ENCODE data around the gene ENC1.

The ENC1 gene

DNA sequence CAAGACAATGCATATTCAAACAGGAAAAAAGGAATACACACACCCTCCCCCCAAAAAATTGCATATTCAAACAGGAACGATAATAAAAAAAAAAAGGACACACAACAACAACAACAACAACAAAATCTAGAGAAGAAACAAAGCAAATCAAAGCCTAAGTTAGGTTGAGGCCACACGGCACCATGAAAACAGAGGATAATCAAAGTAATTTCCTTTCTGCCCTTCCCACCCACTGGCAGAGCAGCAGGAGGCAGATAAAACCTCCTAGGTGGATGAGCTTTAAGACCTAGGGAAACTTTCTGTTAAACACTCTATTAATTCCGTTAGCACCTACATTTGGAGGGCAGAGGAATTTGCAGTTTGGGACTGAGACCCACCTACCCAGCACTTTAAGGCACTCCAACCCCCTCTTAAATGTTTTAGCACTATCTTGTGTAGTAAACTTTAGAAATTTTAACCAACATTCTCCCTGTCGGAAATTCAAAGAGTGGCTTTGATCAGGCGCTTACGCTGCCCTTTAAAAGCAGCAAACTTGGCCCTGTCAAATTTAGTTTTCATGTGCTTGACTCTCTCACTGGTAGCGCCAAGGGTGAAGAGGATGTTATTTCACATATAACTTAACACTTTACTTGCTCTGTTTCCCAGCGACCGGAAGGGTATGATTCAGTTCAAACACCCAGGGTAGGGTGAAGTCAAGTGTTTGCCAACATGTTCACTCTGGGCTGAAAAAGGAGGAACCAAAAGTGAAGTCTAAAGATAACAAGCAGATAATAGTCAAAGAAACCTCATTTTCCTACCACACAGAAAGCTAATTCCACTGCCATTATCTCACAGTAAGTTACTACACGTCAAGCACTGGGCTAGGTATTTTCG lies 9.2 kb downstream of the ENC1 start:
- DNase-seq (ENCODE audit: low spot score) = no peak

DNA sequence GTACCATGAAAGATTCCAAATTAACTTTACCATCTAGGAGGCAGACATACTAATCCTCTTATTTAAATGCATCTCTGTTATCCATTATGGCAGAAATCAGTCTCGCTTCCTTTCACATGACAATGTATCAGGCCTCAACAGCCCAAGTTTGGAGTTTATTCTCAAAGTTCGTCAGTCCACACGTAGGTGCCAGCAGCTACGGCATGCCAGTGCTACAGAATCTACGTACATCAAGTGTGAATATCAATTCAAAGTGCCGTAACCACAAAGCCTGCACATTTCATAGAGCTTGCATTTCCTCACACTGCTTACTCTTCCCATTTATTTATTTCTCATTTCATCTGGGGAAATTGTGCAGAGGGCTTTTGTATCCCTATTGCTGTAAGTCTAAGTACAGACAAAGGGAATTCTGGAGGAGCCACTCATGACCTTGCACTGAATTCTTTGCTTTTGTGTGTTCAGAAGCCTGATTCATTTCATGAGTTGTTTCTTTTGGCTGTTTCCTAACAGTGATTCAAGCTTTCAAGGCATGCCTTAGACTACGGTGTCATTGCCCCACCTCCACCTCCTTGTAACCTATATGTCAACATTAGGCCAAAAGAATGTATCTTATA lies 10.0 kb downstream of the ENC1 start:
- peak; percentile 60 for DNase-seq (ENCODE audit: low spot score)

DNA sequence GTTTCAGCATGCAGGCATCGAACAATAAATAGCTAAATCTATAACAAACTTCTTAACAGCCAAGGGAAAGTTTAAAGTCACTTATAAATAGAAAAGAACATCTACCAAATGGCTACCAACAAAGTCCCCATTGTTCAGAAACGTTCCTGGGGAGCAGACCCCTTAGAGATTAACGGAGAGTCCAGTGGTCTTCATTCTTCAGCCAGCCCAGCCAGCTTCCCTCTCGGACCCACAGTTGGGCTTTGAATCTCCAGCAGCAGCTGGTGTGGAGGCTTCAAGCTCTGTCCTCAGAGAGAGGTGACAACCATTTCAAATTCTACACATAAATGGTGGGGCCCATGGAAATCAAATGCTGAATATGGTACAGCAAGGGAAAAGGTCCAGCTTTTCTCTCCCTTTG lies 11.2 kb downstream of the ENC1 start:
- no peak for DNase-seq (ENCODE audit: low spot score)

DNA sequence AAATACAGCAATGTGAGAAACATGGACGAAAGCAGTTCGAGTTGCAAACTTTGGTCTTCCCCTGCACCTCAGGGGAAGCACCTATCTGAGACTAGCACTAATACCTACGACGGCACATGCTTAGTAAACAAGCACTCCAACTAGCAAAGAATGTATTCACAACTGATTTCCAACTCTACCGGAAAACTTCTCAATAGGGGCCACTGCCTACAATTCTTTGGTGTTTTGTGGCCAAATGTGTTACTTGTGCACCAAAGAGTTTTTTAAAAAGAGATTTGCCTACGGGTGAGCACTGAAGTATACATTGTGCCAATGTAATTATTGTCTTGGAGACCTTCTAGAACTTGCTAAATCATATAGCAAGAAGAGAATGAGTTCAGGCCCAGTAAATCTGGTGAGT lies 12.2 kb downstream of the ENC1 start:
- DNase-seq (ENCODE audit: low spot score) = no peak

DNA sequence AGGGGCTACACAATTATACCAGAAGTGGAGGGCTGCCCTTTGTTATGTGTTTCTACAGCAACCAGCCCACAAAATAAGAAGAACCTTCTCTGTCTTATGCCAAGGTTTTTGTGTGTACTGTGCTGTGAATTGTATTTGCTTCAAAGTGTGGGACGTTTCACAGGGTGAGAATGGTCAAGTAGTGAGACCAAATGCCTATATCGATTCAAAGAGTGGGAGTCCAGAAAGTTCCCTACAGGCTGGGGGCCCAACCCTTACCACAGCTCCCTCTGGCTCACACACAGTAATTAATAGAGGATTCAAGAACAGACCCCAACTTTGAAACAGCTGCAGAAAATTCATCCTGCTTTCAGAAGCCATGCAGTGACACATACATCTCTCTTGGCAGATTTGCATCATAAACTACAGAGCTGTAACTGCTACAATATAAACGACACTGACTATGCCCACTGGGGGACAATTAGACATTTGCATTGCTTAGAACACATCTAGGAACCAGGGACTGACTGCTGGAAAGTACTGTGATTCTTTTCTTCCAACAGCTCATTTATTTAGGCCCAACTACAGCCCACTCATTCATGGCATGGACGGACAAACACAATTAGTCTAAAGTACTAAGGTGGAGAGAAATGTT lies 12.8 kb downstream of the ENC1 start:
- DNase-seq (ENCODE audit: low spot score) = no peak

DNA sequence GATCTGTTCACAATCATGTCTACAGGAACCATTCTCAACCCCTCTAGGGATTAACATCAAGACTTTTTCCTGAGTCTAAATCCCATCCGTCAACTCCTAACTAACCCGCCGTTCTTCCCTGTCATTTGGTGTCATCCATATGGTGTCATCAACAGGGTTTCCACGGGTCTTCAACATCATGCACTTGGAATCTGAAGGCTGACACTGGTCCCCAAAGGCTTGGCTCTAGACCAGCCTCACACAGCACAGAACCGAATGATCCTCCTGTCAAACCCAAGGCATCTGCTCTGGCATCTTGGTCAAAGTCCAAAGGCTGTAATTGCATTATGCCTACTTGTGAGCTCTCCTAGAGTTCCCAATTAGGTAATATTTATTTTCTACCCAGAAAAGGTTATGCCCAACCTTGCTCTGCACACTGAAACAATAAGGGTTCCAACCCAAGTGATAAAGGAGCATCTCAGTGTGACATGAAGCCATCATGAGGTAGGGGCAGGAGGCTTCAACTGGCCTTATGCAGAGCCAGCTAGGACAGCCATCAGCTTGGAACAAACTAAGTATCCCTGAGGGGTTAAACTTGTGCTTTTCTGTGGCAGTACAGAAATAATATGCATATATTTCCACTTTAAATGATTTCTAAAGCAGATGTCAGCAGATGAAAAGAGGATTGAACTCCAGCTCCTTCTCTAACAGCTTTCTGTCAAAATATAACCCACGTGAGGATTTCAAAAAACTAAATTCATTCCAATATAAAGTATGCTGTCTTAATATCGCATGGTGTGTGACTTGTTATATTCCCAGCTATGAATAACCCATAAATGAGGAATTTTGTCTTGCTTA lies 13.9 kb downstream of the ENC1 start:
- DNase-seq (ENCODE audit: low spot score) = no peak

DNA sequence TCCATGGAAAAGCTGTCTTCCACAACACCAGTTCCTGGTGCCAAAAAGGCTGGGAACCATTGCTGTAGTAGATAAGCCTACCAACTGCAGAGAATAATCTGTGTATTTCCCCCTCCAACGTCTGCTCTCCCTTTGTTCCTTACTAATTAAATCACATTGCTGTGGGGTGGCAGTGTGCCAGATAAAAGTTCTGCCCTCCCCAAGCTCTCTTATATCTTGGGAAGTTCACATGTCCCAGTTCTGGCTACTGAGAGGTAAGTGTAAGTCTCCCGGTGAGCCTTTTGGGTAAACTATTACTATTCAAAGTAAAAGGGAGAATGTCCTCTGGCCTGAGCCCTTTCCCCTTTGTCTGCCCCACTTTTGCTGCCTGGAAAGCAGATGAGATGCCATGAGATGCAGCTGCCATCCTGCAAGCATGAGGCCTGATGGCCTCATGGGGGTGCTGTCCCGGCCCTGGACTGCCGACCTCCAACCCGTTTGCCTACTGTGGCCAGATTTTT lies 14.7 kb downstream of the ENC1 start:
- DNase-seq (ENCODE audit: low spot score) = no peak

DNA sequence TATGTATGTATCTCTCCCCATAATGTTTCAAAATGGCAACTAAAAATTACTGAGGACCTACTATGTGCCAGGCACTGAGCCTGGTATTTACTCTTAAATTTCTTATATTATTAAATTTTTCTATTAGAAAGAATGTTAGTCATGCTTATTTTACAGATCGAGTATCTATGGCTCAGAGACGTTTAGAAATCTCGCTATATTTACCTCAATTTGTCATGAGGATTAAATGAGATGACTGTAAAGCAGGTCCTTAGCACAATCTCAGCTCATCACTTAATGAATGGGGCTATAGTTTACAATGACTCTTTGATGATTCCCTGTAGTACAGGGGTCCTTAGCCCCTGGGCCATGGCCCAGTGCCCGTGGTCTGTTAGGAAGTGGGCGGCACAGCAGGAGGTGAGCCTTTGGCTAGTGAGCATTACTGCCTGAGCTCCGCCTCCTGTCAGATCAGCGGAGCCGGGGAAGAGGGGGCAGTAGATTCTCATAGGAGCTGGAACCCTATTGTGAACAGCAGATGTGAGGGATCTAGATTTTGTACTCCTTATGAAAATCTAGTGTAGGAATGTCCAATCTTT lies 15.5 kb downstream of the ENC1 start:
- no peak for DNase-seq (ENCODE audit: low spot score)

DNA sequence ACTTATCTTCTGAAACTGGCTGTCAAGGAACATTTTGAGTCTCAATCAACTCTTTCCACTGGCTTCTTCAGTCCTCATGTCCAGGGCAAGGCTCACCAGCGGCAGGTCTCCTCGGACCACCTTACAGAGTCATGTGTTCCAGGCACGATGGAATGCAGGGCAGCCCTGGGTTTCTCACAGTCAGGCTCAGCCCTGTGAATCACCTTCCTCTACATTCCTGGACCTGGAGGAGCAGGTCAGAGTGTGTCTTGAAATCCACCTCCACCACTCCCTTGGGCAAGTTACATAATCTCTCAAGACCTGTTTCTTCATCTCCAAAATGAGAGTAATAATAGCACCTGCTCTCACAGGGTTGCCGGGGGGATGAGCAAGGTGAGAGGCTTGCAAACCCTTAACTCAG lies 16.0 kb downstream of the ENC1 start:
- DNase-seq (ENCODE audit: low spot score) = no peak

DNA sequence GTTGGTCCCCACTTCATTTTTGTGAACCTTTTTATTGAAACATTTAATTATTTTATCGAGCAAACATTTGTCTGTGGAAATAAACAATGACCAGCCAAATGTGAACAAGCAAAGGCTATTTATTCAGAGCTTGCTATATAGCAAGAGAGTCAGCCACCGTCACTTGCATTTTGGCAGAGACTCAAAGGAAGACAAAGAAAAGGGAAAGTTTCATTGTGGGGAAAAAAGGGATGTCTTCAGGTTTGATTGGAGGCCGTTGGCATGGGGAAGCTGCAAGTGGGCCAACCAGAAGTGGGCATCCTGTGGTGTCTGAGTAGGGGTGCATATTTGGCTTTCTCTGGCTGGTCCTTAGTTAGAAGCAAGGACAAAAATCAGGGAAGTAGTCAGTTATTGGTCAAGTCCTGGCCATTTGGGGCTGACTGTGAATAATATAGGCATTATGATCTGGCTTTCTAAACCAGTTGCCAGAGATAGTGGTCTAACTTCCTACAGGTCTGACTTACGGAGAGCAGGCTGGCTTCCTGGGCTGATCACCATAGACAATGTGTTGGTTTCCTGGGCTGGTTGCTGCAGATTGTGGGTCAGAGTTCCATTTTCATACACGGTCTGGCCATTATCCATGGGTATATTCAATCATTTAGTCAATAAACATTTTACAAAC lies 16.6 kb downstream of the ENC1 start:
- DNase-seq (ENCODE audit: low spot score) = no peak

DNA sequence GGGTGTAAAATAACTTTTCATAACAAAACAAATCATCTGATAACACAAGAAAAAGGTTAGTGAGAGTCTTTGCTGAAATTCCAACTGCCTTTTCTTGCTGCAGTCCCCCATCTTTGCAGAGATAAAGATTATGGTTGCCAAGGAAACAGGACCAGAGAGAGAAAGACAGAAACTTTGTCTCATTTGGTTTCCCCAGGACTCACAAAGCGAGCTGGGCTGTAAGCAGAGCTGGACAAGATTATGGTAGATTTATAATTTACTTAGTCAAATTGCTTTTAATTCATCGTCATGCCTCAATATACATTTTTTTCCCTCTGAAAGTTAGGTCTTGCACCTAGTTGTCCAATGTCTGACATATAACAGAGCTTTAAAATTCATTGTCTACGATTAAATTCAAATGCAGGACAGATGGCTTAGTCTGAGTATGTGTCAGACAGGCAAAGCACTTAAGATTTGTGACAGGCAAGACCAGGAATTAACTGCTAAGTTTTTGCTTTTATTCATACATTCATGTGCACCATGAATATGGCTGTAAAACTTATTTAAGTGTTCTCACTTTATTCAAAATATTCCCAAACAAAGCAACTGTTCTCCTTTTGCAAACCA lies 17.4 kb downstream of the ENC1 start:
- no peak for DNase-seq (ENCODE audit: low spot score)

DNA sequence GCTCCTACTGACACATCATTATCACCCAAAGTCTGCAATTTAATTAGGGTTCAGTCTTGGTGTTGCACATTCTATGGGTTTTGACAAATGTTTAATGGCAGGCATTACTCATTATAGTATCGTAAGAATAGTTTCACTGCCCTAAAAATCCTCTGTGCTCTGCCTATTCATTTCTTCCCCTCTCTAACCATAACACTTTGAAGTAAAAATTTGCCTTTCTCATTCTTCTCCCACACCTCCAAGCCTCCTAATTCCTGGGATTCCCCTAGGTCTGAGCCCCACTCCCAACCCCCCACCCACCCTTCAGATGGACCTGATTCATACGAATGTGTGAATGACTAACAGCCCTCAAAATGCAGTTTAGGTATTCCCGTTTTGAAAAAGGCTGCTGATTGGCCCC lies 18.4 kb downstream of the ENC1 start:
- no peak for DNase-seq (ENCODE audit: low spot score)

DNA sequence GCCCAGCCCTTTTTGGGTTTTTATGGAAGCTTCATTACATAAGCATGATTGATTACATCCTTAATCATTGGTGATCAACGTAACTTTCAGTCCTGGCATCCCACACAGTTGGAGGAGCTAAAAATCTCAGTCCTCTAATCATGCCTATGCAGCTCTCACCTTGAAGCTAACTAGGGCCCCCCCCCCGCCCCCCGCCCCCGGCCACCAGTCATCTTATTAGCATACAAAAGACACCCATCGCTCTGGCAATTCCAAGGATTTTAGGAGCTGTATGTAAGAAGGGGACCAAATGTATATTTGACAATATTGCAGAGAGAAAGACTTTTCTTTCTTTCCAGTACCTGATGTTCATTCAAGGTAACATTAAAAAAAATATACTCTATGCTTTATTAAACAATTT lies 19.0 kb downstream of the ENC1 start:
- DNase-seq (ENCODE audit: low spot score) = no peak

DNA sequence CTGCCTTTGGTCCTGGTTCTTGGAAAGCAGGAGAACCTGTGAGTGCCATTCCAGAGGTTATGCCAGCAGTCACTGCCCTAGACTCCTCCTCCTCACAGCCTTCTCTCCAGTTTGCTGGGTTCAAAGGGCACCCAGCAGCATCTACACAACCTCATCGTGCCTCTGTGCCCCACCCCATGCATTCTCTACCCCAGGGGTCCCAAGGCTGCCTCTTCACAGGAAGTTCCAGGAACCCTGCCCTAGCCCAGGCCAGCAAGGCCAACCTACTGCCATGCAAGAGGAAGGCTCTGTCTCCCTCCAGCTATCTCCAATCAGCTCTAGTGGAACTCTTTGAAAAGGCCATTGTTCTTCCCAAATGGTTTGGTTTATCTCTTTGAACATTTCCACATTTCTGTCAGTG lies 21.2 kb downstream of the ENC1 start:
- DNase-seq (ENCODE audit: low spot score) = no peak

DNA sequence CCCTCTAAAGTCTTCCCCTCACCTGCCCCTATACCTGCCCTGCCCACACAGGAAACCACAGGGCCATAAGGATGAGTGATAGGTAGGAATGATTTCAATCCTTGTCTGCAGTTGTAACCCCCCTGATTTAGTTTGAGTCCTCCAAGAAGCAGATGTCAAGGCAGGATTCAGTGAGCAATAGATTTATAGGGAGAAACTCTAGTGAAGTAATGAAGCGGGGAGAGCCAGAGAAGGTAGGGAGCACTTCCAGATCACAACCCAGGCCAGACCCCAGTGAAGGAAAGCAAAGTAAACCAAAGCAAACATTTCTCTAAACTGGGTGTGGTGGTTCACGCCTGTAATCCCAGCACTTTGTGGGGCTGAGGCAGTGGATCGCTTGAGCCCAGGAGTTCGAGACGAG lies 22.4 kb downstream of the ENC1 start:
- DNase-seq (ENCODE audit: low spot score) = no peak

DNA sequence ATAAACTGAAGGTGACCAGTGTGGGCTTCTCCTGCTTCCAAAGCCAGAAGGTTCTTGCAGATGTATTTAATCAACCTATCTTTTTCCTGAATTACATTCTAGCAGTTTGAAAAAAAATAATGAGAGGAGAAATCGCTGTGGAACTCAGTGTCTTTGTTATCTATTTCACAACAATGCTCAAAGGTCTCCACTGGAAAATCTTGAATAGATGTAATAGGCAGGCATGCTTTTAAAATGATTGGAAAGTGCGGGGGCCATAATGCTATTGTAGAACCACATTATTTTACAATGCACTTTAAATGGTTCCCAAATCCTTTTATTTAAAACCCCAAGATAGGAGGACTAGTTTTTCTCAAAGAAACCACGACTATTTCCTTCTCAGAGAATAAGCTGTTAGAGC lies 23.3 kb downstream of the ENC1 start:
- DNase-seq (ENCODE audit: low spot score) = no peak

DNA sequence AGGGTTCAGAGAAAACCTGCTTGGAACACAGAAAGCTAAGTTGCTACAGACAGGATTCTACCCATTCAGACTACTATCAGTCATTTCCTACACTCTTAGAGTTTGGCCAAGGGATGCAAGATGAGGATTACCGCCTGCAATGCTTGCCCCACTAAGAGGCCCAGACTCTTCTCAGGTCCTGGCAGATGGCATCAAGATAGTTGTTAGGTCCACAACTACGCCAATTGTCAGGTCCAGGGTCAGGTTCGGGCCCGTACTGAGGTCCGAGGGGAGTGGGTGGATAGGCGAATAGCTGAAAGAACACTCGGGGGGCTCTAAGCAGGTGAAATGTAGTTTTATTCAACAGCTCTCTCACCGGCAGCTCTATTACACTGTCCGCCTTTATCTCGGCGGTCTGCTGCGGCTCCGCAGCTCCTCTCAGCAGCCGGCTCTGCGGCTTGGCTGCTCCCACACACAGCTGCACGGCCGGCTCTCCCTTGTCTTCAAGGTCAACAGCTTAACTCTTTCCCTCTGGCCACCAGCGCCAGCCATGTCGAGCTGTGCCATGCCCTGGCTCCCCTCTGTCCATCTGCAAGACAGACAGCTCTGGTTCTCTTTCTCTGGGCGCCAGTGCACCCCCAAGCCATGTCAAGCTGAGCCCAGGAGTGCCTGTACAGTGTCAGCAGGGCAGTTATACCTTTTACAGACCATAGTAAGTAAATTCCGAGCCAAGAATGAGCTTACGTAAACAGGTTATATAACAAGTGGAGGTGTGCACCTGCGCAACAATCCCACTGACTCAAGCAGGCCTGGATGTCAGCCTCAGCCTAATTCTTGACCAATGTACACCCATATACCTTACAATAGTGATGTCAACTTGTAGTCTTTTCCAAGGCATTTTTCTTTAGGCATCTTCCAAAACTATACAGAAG lies 24.0 kb downstream of the ENC1 start:
- no peak for DNase-seq (ENCODE audit: low spot score)

DNA sequence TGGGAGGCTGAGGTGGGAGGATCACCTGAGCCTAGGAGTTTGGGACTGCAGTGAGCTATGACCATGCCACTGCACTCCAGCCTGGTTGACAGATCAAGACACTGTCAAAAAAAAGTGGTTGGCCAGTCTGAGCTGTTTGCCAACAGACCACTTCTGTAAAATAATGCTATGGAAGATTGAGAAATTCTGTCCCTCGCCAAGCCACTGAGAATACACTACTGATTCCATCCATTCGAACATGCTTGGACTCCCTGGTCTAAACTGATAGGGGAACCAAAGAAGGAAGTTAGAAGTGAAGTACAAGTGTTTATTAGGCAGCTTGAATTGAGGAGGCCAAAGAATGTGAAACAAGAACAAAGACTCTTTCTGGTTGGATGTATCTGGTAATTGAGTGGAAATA lies 27.2 kb downstream of the ENC1 start:
- DNase-seq (ENCODE audit: low spot score) = no peak

DNA sequence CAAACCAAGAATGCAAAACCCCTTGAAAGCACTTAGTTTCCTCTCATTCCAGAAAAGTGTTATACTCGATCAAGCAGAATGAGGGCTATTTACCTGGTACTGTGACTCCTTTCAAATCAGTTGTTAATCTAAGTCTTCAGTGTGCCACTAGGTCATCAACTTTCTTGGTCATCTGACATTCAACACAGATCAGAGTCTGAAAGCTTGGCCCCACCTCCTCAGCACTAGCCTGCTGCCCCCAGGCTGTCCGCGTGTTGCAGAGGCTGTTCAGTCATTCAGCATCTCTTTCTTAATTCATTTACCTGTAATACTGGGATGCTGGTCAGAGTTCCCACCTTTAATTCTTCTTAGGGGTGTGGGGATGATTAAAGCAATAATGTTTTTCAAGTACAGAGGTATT lies 28.5 kb downstream of the ENC1 start:
- no peak for DNase-seq (ENCODE audit: low spot score)

Measured in RKO (cell line).